Activated naive CD4-positive, alpha-beta T cell treated with anti-CD3 and anti-CD28 coated beads, Interleukin-2, amount 50 U/mL, for 72 hours (primary cell): Measurements from ENCODE around the gene NUP214. TPM values are rescaled to one million over a fixed set of nuclear protein-coding genes. Genes with fewer than 3 reads are reported as not detected.

Experiments used
- ATAC-seq, 2 donors: fragments of 150-1000 bp; cut with Tn5 transposase; 2 replicates each; pipeline ENCODE4 v1.10.0; 2021; ENCODE audit warnings: mild to moderate bottlenecking in 2 of 2, moderate library complexity in 2 of 2
- DNase-seq, 2 donors: peaks; one replicate each; pipeline ENCODE4 v3.0.0; 2021 to 2022; ENCODE audit warnings: low spot score in 2 of 2
- H3K27ac Mint-ChIP-seq, 2 donors: one replicate each; pipeline ENCODE4 v1.8.0; 2022; ENCODE audit warnings: mild to moderate bottlenecking in 2 of 2, mixed read lengths in 2 of 2
- H3K36me3 Mint-ChIP-seq, 2 donors: one replicate each; pipeline ENCODE4 v1.8.0; 2022; ENCODE audit warnings: mixed read lengths in 2 of 2
- H3K9me3 Mint-ChIP-seq, 2 donors: one replicate each; pipeline ENCODE4 v1.8.0; 2022; ENCODE audit warnings: mixed read lengths in 2 of 2
- total RNA-seq, 2 donors: library from RNA; stranded (reverse); gene quantifications; one replicate each; pipeline ENCODE4 v1.2.3, GENCODE V29; 2022

The NUP214 gene
- total RNA-seq, 2 donors from 2014 or later: 46.4 to 75.5 TPM

- ATAC-seq (no peak), DNase-seq (no peak)
- H3K36me3 Mint-ChIP-seq: peaks cover 6 to 12% of the 10 kb centered on the region in 2 donors
- no peak overlapping the region for H3K27ac Mint-ChIP-seq
- no peaks in the 10 kb centered on the region for H3K9me3 Mint-ChIP-seq
Observed at GRCh38 chr9:131226226-131226625, 100.8 kb downstream of the NUP214 start.

GRCh38 chr9:131227112-131227958 is 101.9 kb downstream of the NUP214 start:
- Mint-ChIP-seq H3K36me3 (peaks cover 9 to 12% of the 10 kb centered on the region in 2 donors), H3K27ac (peak overlapping the region; percentile 48 to 82), H3K9me3 (no peaks in the 10 kb centered on the region)
- DNase-seq: no peak
- no peak for ATAC-seq

- no peak for ATAC-seq
Observed at GRCh38 chr9:131227959-131228460, 102.6 kb downstream of the NUP214 start.

GRCh38 chr9:131228988-131229387 is 103.6 kb downstream of the NUP214 start:
- no peaks in the 10 kb centered on the region for H3K9me3 Mint-ChIP-seq
- H3K36me3 Mint-ChIP-seq: peaks cover 12 to 14% of the 10 kb centered on the region in 2 donors
- DNase-seq (no peak), ATAC-seq (no peak)
- no peak overlapping the region for H3K27ac Mint-ChIP-seq

More at GRCh38 chr9:131227959-131228460, 102.6 kb downstream of the NUP214 start:
- Mint-ChIP-seq H3K27ac (peak overlapping the region in 1 of 2 donors; percentile 45), H3K36me3 (peaks cover 6 to 12% of the 10 kb centered on the region in 2 donors), H3K9me3 (no peaks in the 10 kb centered on the region)
- DNase-seq: no peak

GRCh38 chr9:131233556-131233955 is 108.2 kb downstream of the NUP214 start:
- H3K36me3 Mint-ChIP-seq: peaks cover 11 to 20% of the 10 kb centered on the region in 2 donors
- ATAC-seq: peak in 1 of 2 donors; percentile 23
- H3K27ac Mint-ChIP-seq: peak overlapping the region; percentile 34 to 74
- DNase-seq: no peak
- H3K9me3 Mint-ChIP-seq: no peaks in the 10 kb centered on the region

GRCh38 chr9:131233995-131234394 is 108.6 kb downstream of the NUP214 start:
- Mint-ChIP-seq H3K9me3 (no peaks in the 10 kb centered on the region), H3K36me3 (peaks cover 11 to 20% of the 10 kb centered on the region in 2 donors), H3K27ac (peak overlapping the region; percentile 4 to 34)
- DNase-seq (no peak), ATAC-seq (no peak)

- Mint-ChIP-seq H3K36me3 (peaks cover 9 to 20% of the 10 kb centered on the region in 2 donors), H3K9me3 (no peaks in the 10 kb centered on the region), H3K27ac (no peak overlapping the region)
- DNase-seq: no peak
- ATAC-seq: no peak
Observed at GRCh38 chr9:131234799-131235479, 109.6 kb downstream of the NUP214 start.

- DNase-seq (no peak), ATAC-seq (no peak)
- no peak overlapping the region for H3K27ac Mint-ChIP-seq
- peaks cover 4 to 20% of the 10 kb centered on the region in 2 donors for H3K36me3 Mint-ChIP-seq
- H3K9me3 Mint-ChIP-seq: no peaks in the 10 kb centered on the region
Observed at GRCh38 chr9:131235480-131235851, 110.1 kb downstream of the NUP214 start.

- ATAC-seq: no peak
- no peak overlapping the region for H3K27ac Mint-ChIP-seq
- peaks cover 4 to 20% of the 10 kb centered on the region in 2 donors for H3K36me3 Mint-ChIP-seq
- no peaks in the 10 kb centered on the region for H3K9me3 Mint-ChIP-seq
- DNase-seq: no peak
Observed at GRCh38 chr9:131236161-131236560, 110.8 kb downstream of the NUP214 start.

- H3K27ac Mint-ChIP-seq: peak overlapping the region in 1 of 2 donors; percentile 88
- DNase-seq (no peak), ATAC-seq (no peak)
- peaks cover 4 to 20% of the 10 kb centered on the region in 2 donors for H3K36me3 Mint-ChIP-seq
- H3K9me3 Mint-ChIP-seq: no peaks in the 10 kb centered on the region
Observed at GRCh38 chr9:131236761-131237160, 111.4 kb downstream of the NUP214 start.

GRCh38 chr9:131237291-131237690 is 111.9 kb downstream of the NUP214 start:
- no peak for DNase-seq
- Mint-ChIP-seq H3K36me3 (peaks cover 4 to 16% of the 10 kb centered on the region in 2 donors), H3K27ac (peak overlapping the region; percentile 88 to 93), H3K9me3 (no peaks in the 10 kb centered on the region)
- ATAC-seq: no peak

- Mint-ChIP-seq H3K36me3 (peaks cover 4 to 14% of the 10 kb centered on the region in 2 donors), H3K27ac (peak overlapping the region; percentile 88 to 93), H3K9me3 (peaks cover 3% of the 10 kb centered on the region in 2 donors)
- peak; percentile 83 to 88 for DNase-seq
- peak; percentile 95 to 98 for ATAC-seq
Observed at GRCh38 chr9:131237931-131238401, 112.6 kb downstream of the NUP214 start.

GRCh38 chr9:131238402-131239021 is 113.1 kb downstream of the NUP214 start:
- Mint-ChIP-seq H3K9me3 (peaks cover 3 to 5% of the 10 kb centered on the region in 2 donors), H3K36me3 (peaks cover 4 to 10% of the 10 kb centered on the region in 2 donors), H3K27ac (peak overlapping the region; percentile 88 to 93)
- ATAC-seq: peak; percentile 9 to 10
- no peak for DNase-seq

GRCh38 chr9:131239161-131239975 is 114.0 kb downstream of the NUP214 start:
- DNase-seq (no peak), ATAC-seq (no peak)
- Mint-ChIP-seq H3K27ac (peak overlapping the region; percentile 46 to 70), H3K36me3 (peaks cover under 1 to 2% of the 10 kb centered on the region in 2 donors), H3K9me3 (peaks cover 3 to 5% of the 10 kb centered on the region in 2 donors)

GRCh38 chr9:131240047-131240921 is 114.9 kb downstream of the NUP214 start:
- no peaks in the 10 kb centered on the region for H3K36me3 Mint-ChIP-seq
- peak overlapping the region in 1 of 2 donors; percentile 70 for H3K27ac Mint-ChIP-seq
- ATAC-seq (no peak), DNase-seq (no peak)
- H3K9me3 Mint-ChIP-seq: peaks cover 3 to 5% of the 10 kb centered on the region in 2 donors
